ENCODE results near the gene CFAP46. TPM values are rescaled to one million over a fixed set of nuclear protein-coding genes. Genes with fewer than 3 reads are reported as not detected.

CFAP46 gene
- total RNA-seq, 1 experiment from 2014 or later, result 1.6 TPM

- Histone ChIP-seq H3K9me3 (ENCODE audit: control insufficient read depth, insufficient read depth, low read depth, low read length) (no peaks in the 10 kb centered on the region), H3K4me3 (ENCODE audit: low read depth in 2 of 2, low read length in 2 of 2) (no peak overlapping the region), H3K4me1 (ENCODE audit: control insufficient read depth, insufficient read depth, low read length) (peaks cover 5% of the 10 kb centered on the region), H3K27me3 (ENCODE audit: control insufficient read depth, insufficient read depth, low read length) (no peaks in the 10 kb centered on the region), H3K36me3 (ENCODE audit: control insufficient read depth, insufficient read depth, low read length) (no peaks in the 10 kb centered on the region), H3K27ac (ENCODE audit: low read length) (no peak overlapping the region)
- ChIA-PET POLR2A (no interaction called here), CTCF (no interaction called here)
- TF ChIP-seq SIN3A (IDR thresholded peaks at IDR 0.05; ENCODE audit: borderline replicate concordance, insufficient read depth, low read depth, low read length), result no peak
- TF ChIP-seq CTCF (IDR thresholded peaks at IDR 0.05), result no peak
- TF ChIP-seq TCF7L2 (IDR thresholded peaks at IDR 0.05; ENCODE audit: low read depth, low read length), result no peak
- no peak for TF ChIP-seq POLR2AphosphoS5 (IDR thresholded peaks at IDR 0.05; ENCODE audit: low read depth, low read length)
- TF ChIP-seq REST (IDR thresholded peaks at IDR 0.05; ENCODE audit: insufficient read depth in 1 of 2, low read depth in 2 of 2, low read length in 1 of 2), result no peak
- no peak for ATAC-seq
- no TSS peak for BruUV-seq (replicated peaks)
- intact Hi-C loops (cut with micrococcal nuclease; ENCODE audit: unreplicated experiment) (no loop called here), in situ Hi-C loops (cut with HindIII; ENCODE audit: low pct_unique_long_range_greater_than_20kb, low sequenced_read_pairs) (no loop called here)
- DNase-seq (ENCODE audit: low read depth, low spot score), result no peak
Observed at GRCh38 chr10:132979491-132980425, 37.4 kb upstream of the CFAP46 start.

GRCh38 chr10:132978542-132978941, 36.2 kb upstream of the CFAP46 start:
- in situ Hi-C loops (cut with HindIII; ENCODE audit: low pct_unique_long_range_greater_than_20kb, low sequenced_read_pairs) (no loop called here), intact Hi-C loops (cut with micrococcal nuclease; ENCODE audit: unreplicated experiment) (no loop called here)
- Histone ChIP-seq H3K4me3 (ENCODE audit: low read depth in 2 of 2, low read length in 2 of 2) (no peak overlapping the region), H3K36me3 (ENCODE audit: control insufficient read depth, insufficient read depth, low read length) (no peaks in the 10 kb centered on the region), H3K27ac (ENCODE audit: low read length) (no peak overlapping the region), H3K4me1 (ENCODE audit: control insufficient read depth, insufficient read depth, low read length) (peaks cover 5% of the 10 kb centered on the region), H3K9me3 (ENCODE audit: control insufficient read depth, insufficient read depth, low read depth, low read length) (no peaks in the 10 kb centered on the region), H3K27me3 (ENCODE audit: control insufficient read depth, insufficient read depth, low read length) (no peaks in the 10 kb centered on the region)
- TF ChIP-seq SIN3A (IDR thresholded peaks at IDR 0.05; ENCODE audit: borderline replicate concordance, insufficient read depth, low read depth, low read length), result no peak
- no peak for TF ChIP-seq TCF7L2 (IDR thresholded peaks at IDR 0.05; ENCODE audit: low read depth, low read length)
- TF ChIP-seq POLR2AphosphoS5 (IDR thresholded peaks at IDR 0.05; ENCODE audit: low read depth, low read length), result no peak
- TF ChIP-seq CTCF (IDR thresholded peaks at IDR 0.05), result no peak
- TF ChIP-seq REST (IDR thresholded peaks at IDR 0.05; ENCODE audit: insufficient read depth in 1 of 2, low read depth in 2 of 2, low read length in 1 of 2), result no peak
- BruUV-seq (replicated peaks), result no TSS peak
- ATAC-seq (no peak), DNase-seq (ENCODE audit: low read depth, low spot score) (no peak)
- POLR2A ChIA-PET, result no interaction called here
- CTCF ChIA-PET, result no interaction called here

Measured in Panc1 (cell line).